ENCODE data around the gene SPINT1. TPM values are rescaled to one million over a fixed set of nuclear protein-coding genes. Genes with fewer than 3 reads are reported as not detected.

The SPINT1 gene
- total and polyA plus RNA-seq, 2 donors (not counting 1 experiment from before 2014, with no cell fraction given): under 0.01 to 0.09 TPM

GRCh38 chr15:40899536-40900207, 55.8 kb downstream of the SPINT1 start:
- no peaks in the 10 kb centered on the region for H4K20me1 ChIP-seq (ENCODE audit: control insufficient read depth, extremely low read depth, insufficient read depth, low read length)
- H3K36me3 ChIP-seq (ENCODE audit: control insufficient read depth, insufficient read depth, low read length): peaks cover 41% of the 10 kb centered on the region

GRCh38 chr15:40900256-40901052, 56.6 kb downstream of the SPINT1 start:
- Histone ChIP-seq H3K79me2 (ENCODE audit: control insufficient read depth, insufficient read depth, low read length) (peaks cover 18% of the 10 kb centered on the region), H3K4me2 (ENCODE audit: extremely low read depth, insufficient read depth, low read length) (no peak overlapping the region), H3K9me3 (ENCODE audit: control insufficient read depth, insufficient read depth, low read depth, low read length) (no peaks in the 10 kb centered on the region), H4K20me1 (ENCODE audit: control insufficient read depth, extremely low read depth, insufficient read depth, low read length) (no peaks in the 10 kb centered on the region), H3K4me3 (replicated peaks in 1 of 4; ENCODE audit: control extremely low read depth in 1 of 4, insufficient read depth in 1 of 4, low read depth in 3 of 4, low read length in 4 of 4) (no peak overlapping the region), H3K27ac (ENCODE audit: insufficient read depth, low read length) (no peak overlapping the region), H3K27me3 (ENCODE audit: control insufficient read depth, insufficient read depth, low read length) (no peaks in the 10 kb centered on the region), H2AFZ (ENCODE audit: low read length) (no peak overlapping the region), H3K9ac (ENCODE audit: insufficient read depth, low read length) (no peak overlapping the region), H3K36me3 (ENCODE audit: control insufficient read depth, insufficient read depth, low read length) (peaks cover 43% of the 10 kb centered on the region), H3K4me1 (ENCODE audit: control insufficient read depth, extremely low read depth, insufficient read depth, low read length) (peaks cover 12% of the 10 kb centered on the region)
- DNase-seq (ENCODE audit: low read depth in 2 of 2): no peak
- no peak for TF ChIP-seq EZH2 (IDR thresholded peaks at IDR 0.05; ENCODE audit: low read length, missing control alignments)
- TF ChIP-seq CTCF (conservative IDR thresholded peaks at IDR 0.05 in 1 of 2, IDR thresholded peaks at IDR 0.05 in 1 of 2; ENCODE audit: low read depth in 1 of 2, low read length in 2 of 2): no peak

More at GRCh38 chr15:40899536-40900207, 55.8 kb downstream of the SPINT1 start:
- no peak for DNase-seq (ENCODE audit: low read depth in 2 of 2)
- H3K79me2 ChIP-seq (ENCODE audit: control insufficient read depth, insufficient read depth, low read length): peaks cover 25% of the 10 kb centered on the region
- H3K9me3 ChIP-seq (ENCODE audit: control insufficient read depth, insufficient read depth, low read depth, low read length): no peaks in the 10 kb centered on the region
- no peak overlapping the region for H3K4me2 ChIP-seq (ENCODE audit: extremely low read depth, insufficient read depth, low read length)
- peaks cover 13% of the 10 kb centered on the region for H3K4me1 ChIP-seq (ENCODE audit: control insufficient read depth, extremely low read depth, insufficient read depth, low read length)
- no peak for TF ChIP-seq CTCF (conservative IDR thresholded peaks at IDR 0.05 in 1 of 2, IDR thresholded peaks at IDR 0.05 in 1 of 2; ENCODE audit: low read depth in 1 of 2, low read length in 2 of 2)
- TF ChIP-seq EZH2 (IDR thresholded peaks at IDR 0.05; ENCODE audit: low read length, missing control alignments): no peak
- H3K4me3 ChIP-seq (replicated peaks in 1 of 4; ENCODE audit: control extremely low read depth in 1 of 4, insufficient read depth in 1 of 4, low read depth in 3 of 4, low read length in 4 of 4): no peak overlapping the region
- H3K9ac ChIP-seq (ENCODE audit: insufficient read depth, low read length): no peak overlapping the region
- H2AFZ ChIP-seq (ENCODE audit: low read length): no peak overlapping the region
- no peaks in the 10 kb centered on the region for H3K27me3 ChIP-seq (ENCODE audit: control insufficient read depth, insufficient read depth, low read length)
- H3K27ac ChIP-seq (ENCODE audit: insufficient read depth, low read length): no peak overlapping the region

- H3K27ac ChIP-seq (ENCODE audit: insufficient read depth, low read length): no peak overlapping the region
- no peak overlapping the region for H2AFZ ChIP-seq (ENCODE audit: low read length)
- peaks cover 12% of the 10 kb centered on the region for H3K79me2 ChIP-seq (ENCODE audit: control insufficient read depth, insufficient read depth, low read length)
- peaks cover 12% of the 10 kb centered on the region for H3K4me1 ChIP-seq (ENCODE audit: control insufficient read depth, extremely low read depth, insufficient read depth, low read length)
- H3K36me3 ChIP-seq (ENCODE audit: control insufficient read depth, insufficient read depth, low read length): peaks cover 39% of the 10 kb centered on the region
- H3K4me3 ChIP-seq (replicated peaks in 1 of 4; ENCODE audit: control extremely low read depth in 1 of 4, insufficient read depth in 1 of 4, low read depth in 3 of 4, low read length in 4 of 4): no peak overlapping the region
- H3K4me2 ChIP-seq (ENCODE audit: extremely low read depth, insufficient read depth, low read length): no peak overlapping the region
- no peak for DNase-seq (ENCODE audit: low read depth in 2 of 2)
- no peaks in the 10 kb centered on the region for H3K27me3 ChIP-seq (ENCODE audit: control insufficient read depth, insufficient read depth, low read length)
- TF ChIP-seq EZH2 (IDR thresholded peaks at IDR 0.05; ENCODE audit: low read length, missing control alignments) (no peak), CTCF (conservative IDR thresholded peaks at IDR 0.05 in 1 of 2, IDR thresholded peaks at IDR 0.05 in 1 of 2; ENCODE audit: low read depth in 1 of 2, low read length in 2 of 2) (no peak)
- H3K9ac ChIP-seq (ENCODE audit: insufficient read depth, low read length): no peak overlapping the region
- H3K9me3 ChIP-seq (ENCODE audit: control insufficient read depth, insufficient read depth, low read depth, low read length): no peaks in the 10 kb centered on the region
- H4K20me1 ChIP-seq (ENCODE audit: control insufficient read depth, extremely low read depth, insufficient read depth, low read length): no peaks in the 10 kb centered on the region
Measured at GRCh38 chr15:40901053-40901443, 57.2 kb downstream of the SPINT1 start.

Measured in fibroblast of lung (primary cell).